Mononuclear cell (primary cell): ENCODE measurements around the gene SEMA4D. TPM values are rescaled to one million over a fixed set of nuclear protein-coding genes. Genes with fewer than 3 reads are reported as not detected.
"Not testable (repeated sequence)": the region's sequence is repeated elsewhere in the genome, so short reads cannot be mapped to it uniquely, and the experiment has no call there.

Source experiments
- H3K27me3 ChIP-seq: 2 replicates; pipeline ENCODE4 v1.6.0; 2011; ENCODE audit warnings: low read length, control low read depth; ENCODE audit not compliant: insufficient read depth
- H3K4me1 ChIP-seq: 2 replicates; pipeline ENCODE4 v1.5.1; 2011; ENCODE audit warnings: mild to moderate bottlenecking, low read length, control low read depth; ENCODE audit not compliant: insufficient read depth
- H3K4me3 ChIP-seq: 2 replicates; pipeline ENCODE4 v1.5.1; 2011; ENCODE audit warnings: mild to moderate bottlenecking, low read length, moderate library complexity
- H3K9me3 ChIP-seq: 2 replicates; pipeline ENCODE4 v1.5.1; 2011; ENCODE audit warnings: low read depth, mild to moderate bottlenecking, control low read depth, low read length
- total RNA-seq: library from RNA; depleted of rRNA; stranded (reverse); fragments of >200 nt; gene quantifications from one replicate; pipeline ENCODE4 v1.2.3, GENCODE V29; 2012

SEMA4D gene
- total RNA-seq, 1 donor: 126 TPM

GRCh38 chr9:89357331-89358197, 140.3 kb downstream of the SEMA4D start:
- no peaks in the 10 kb centered on the region for H3K9me3 ChIP-seq
- H3K4me3 ChIP-seq: no peak overlapping the region
- no peaks in the 10 kb centered on the region for H3K27me3 ChIP-seq
- H3K4me1 ChIP-seq: peaks cover 8% of the 10 kb centered on the region

DNA sequence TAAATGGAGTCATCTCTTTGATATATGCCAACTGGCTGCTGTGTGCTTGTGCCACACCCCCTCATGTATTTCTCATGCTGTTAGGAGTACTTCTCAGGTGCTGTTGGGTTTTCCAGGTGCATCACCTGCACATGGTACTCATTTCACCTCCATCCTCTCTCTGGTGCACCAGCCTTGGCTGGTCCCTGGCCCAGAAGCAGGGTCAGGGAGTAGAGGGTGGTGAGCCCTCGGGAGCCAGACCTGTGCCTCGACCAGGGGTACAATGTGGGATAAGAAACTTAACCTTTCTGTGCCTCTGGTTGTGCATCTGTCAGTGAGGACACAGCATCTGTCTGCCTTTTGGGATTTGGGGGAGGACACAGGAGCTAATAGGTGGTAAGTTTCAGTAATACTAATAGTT, 141.1 kb downstream of the SEMA4D start:
- Histone ChIP-seq H3K9me3 (no peaks in the 10 kb centered on the region), H3K4me1 (peaks cover 15% of the 10 kb centered on the region), H3K27me3 (no peaks in the 10 kb centered on the region), H3K4me3 (no peak overlapping the region)

GRCh38 chr9:89354471-89354870, 143.4 kb downstream of the SEMA4D start:
- no peaks in the 10 kb centered on the region for H3K27me3 ChIP-seq
- no peaks in the 10 kb centered on the region for H3K9me3 ChIP-seq
- peaks cover 30% of the 10 kb centered on the region for H3K4me1 ChIP-seq
- H3K4me3 ChIP-seq: no peak overlapping the region

GRCh38 chr9:89353989-89354388, 143.9 kb downstream of the SEMA4D start:
- H3K27me3 ChIP-seq: no peaks in the 10 kb centered on the region
- peaks cover 30% of the 10 kb centered on the region for H3K4me1 ChIP-seq
- H3K4me3 ChIP-seq: no peak overlapping the region
- H3K9me3 ChIP-seq: no peaks in the 10 kb centered on the region

GRCh38 chr9:89352874-89353649, 144.9 kb downstream of the SEMA4D start:
- H3K4me3 ChIP-seq: no peak overlapping the region

DNA sequence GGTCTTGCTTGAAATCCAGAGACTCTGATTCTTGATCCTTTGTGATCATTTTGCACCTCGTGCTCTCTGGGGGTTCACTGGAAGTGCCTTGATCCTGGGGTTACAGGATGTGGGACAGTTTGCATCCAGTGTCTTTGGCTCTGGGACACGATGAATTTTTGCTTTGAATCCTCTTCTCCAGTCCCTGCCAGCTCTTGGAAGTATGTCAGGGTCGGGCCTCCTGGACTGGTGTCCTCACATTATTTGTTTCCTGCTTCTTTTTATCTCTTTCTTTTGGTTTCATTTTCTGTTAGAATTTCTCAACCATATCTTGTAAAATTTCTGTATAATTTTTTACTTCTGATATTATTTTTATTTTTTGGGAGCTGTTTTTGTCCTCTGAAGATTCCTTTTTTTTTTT, 145.5 kb downstream of the SEMA4D start:
- Histone ChIP-seq H3K27me3 (no peaks in the 10 kb centered on the region), H3K4me1 (peaks cover 30% of the 10 kb centered on the region), H3K4me3 (no peak overlapping the region), H3K9me3 (no peaks in the 10 kb centered on the region)

More at GRCh38 chr9:89352874-89353649, 144.9 kb downstream of the SEMA4D start:
- Histone ChIP-seq H3K9me3 (no peaks in the 10 kb centered on the region), H3K4me1 (peaks cover 30% of the 10 kb centered on the region), H3K27me3 (no peaks in the 10 kb centered on the region)

DNA sequence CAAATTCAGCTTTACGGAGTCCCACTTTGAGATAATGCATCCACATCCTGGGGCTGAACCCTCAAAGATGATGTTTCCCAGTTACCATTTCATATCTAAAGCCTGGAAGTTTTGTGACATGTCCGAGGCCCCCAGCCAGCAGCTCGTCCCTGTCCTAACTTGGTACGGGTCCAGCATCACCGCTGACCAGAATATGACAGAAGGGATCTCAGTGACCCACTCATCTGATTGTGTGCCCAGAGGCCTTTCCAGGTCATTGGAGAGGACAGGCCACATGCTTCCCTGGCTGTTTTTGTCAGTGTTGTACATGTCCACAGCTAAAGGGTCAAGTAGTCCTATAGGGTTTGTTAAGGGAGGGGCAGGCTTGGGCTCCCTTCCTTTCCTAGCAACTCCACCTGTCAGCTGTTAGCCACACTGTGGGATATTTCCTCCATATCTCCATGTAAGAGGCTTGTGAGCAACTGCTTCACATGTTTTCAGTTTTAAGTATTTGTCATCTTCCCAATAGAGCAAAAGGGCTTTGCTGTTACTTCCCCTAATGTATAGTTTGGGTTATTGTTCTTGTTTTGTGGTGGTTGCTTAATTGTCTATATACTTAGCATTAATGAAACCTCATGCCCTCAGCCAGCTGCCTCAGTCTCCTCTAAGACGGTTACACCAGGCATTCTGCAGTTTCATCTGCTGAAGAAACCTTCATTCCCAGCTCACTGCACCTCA, 146.2 kb downstream of the SEMA4D start:
- no peaks in the 10 kb centered on the region for H3K27me3 ChIP-seq
- peaks cover 30% of the 10 kb centered on the region for H3K4me1 ChIP-seq
- H3K4me3 ChIP-seq: no peak overlapping the region
- H3K9me3 ChIP-seq: no peaks in the 10 kb centered on the region

DNA sequence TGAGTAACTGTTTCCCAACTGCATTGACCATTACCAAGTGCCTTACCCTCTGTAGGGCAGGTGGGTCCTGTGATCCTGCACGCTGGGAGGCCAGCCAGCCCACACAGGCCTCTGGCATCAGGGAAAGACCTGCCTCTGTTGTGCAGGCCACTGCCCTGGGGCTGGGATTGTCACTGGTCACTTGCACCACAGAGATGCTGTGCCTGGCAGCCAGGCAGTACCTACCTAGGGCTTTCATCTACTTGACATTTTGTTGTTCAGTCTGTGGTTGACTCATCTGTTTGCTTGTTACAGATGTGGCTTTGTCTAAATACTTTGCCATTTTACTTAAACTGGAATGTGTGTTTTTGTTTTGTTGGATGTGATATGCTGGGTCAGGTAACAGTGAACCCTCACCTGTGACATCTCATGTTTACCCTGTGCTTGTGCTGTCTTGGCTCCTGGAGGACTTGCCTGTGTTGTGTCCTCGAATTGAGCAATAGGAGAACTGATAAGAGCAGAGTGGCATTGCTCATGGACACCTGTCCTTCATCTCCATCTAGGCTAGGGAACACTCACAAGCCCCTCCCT, 146.8 kb downstream of the SEMA4D start:
- no peaks in the 10 kb centered on the region for H3K27me3 ChIP-seq
- no peaks in the 10 kb centered on the region for H3K9me3 ChIP-seq
- H3K4me1 ChIP-seq: peaks cover 30% of the 10 kb centered on the region
- no peak overlapping the region for H3K4me3 ChIP-seq

GRCh38 chr9:89349607-89350006, 148.3 kb downstream of the SEMA4D start:
- no peaks in the 10 kb centered on the region for H3K27me3 ChIP-seq
- no peak overlapping the region for H3K4me3 ChIP-seq
- H3K4me1 ChIP-seq: peaks cover 30% of the 10 kb centered on the region
- H3K9me3 ChIP-seq: no peaks in the 10 kb centered on the region

- H3K27me3 ChIP-seq: no peaks in the 10 kb centered on the region
- H3K9me3 ChIP-seq: no peaks in the 10 kb centered on the region
- no peak overlapping the region for H3K4me3 ChIP-seq
- peaks cover 23% of the 10 kb centered on the region for H3K4me1 ChIP-seq
Measured at GRCh38 chr9:89347651-89348050, 150.3 kb downstream of the SEMA4D start.

- no peak overlapping the region for H3K4me3 ChIP-seq
- peaks cover 14% of the 10 kb centered on the region for H3K4me1 ChIP-seq
- no peaks in the 10 kb centered on the region for H3K9me3 ChIP-seq
- H3K27me3 ChIP-seq: no peaks in the 10 kb centered on the region
Measured at GRCh38 chr9:89346696-89347095, 151.2 kb downstream of the SEMA4D start.

- no peaks in the 10 kb centered on the region for H3K27me3 ChIP-seq
- H3K4me3 ChIP-seq: no peak overlapping the region
- peaks cover 3% of the 10 kb centered on the region for H3K4me1 ChIP-seq
- H3K9me3 ChIP-seq: no peaks in the 10 kb centered on the region
Measured at GRCh38 chr9:89345476-89345875, 152.4 kb downstream of the SEMA4D start.

- not testable (repeated sequence) for H3K9me3 ChIP-seq, H3K4me3 ChIP-seq
Measured at GRCh38 chr9:89343812-89344211, 154.1 kb downstream of the SEMA4D start.

DNA sequence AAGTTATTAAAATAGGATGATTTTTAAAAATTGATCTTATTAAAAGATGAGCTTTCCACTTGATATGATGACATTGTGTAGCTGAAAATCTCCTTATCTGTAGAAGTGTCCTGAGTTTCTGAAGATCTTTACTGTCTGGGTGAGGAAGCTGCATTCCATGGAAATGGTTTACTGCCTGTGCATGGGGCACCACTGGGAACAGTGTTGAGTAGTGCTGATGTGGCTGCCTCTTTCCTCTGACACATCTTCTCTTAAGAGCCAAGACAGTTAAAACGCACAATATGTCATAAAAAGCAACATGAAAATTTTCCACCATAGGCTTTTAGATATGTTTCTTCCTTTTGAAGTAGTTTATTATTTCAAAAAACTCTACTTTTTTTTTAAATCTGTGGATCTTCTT, 155.0 kb downstream of the SEMA4D start:
- H3K27me3 ChIP-seq: no peaks in the 10 kb centered on the region
- H3K9me3 ChIP-seq: no peaks in the 10 kb centered on the region
- no peak overlapping the region for H3K4me3 ChIP-seq
- no peaks in the 10 kb centered on the region for H3K4me1 ChIP-seq

More at GRCh38 chr9:89343812-89344211, 154.1 kb downstream of the SEMA4D start:
- not testable (repeated sequence) for H3K4me1 ChIP-seq, H3K27me3 ChIP-seq

DNA sequence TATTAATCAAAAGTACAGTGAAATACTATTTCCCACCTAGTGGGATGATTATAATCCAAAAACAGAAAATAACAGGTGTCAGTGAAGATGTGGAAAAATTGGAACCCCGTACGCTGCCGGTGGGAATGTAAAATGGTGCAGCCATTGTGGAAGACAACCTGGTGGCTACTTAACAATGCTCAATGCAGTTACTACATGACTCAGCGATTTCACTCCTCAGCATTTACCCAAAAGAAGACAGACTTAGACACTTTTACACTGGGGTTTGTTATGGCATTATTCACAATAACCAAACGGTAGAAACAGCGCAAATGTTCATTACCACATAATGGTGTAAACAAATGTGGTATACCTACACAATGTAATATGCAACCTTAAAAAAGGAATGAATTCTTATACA, 155.7 kb downstream of the SEMA4D start:
- Histone ChIP-seq H3K9me3 (no peaks in the 10 kb centered on the region), H3K4me3 (no peak overlapping the region), H3K4me1 (no peaks in the 10 kb centered on the region), H3K27me3 (no peaks in the 10 kb centered on the region)
